HL-60/S4 treated with phorbol 12-myristate 13-acetate at 8.2 ng/mL for 4 days and 3 days (cell line): Measurements from ENCODE around the gene FAM229B.

Experiments used
- in situ Hi-C: fragments of 300-500 bp; cut with MboI; formaldehyde crosslinking; loops from 2 replicates; pipeline ENCODE4 v1.15.0; 2022; ENCODE audit warnings: low sequenced_read_pairs

Gene FAM229B

DNA sequence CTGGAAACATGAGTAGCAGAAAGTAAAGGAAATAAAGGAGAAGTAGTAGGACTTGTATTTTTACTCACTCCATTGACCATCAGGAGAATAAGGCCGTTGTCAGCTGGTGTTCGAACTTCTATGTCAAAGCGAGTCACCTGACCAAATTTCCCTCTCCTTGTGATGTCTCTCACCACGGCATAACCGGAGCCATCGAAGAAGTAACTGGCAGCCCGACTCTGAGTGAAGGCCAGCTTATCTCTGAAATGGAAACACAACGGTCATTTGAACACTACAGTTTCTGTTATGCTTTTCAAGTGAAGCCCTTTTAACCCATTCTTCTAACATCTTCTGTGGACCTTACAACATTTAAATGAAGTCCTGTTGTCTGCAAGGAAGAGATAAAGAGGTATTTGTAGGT lies 51.7 kb downstream of the FAM229B start:
- in situ Hi-C loops: no loop called here

DNA sequence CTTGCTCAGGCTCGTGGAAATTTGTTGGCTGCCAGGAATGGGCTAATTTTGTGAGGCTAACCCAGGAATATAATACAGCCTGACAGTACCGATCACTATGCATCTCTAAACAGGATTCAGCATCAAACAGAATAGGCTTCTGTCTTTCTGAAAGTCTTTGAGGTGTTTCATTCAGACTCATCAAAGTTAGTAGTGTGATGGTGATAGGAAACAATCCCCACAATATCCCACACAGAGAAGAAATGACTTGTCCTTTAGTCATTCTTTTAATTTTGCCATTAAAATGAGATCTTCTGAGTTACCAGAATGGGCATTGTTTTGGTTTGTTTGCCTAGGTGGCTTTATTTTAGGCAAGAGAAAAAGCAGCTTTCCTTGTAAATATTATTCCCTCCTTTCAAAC lies 54.3 kb downstream of the FAM229B start:
- in situ Hi-C loops: no loop called here

DNA sequence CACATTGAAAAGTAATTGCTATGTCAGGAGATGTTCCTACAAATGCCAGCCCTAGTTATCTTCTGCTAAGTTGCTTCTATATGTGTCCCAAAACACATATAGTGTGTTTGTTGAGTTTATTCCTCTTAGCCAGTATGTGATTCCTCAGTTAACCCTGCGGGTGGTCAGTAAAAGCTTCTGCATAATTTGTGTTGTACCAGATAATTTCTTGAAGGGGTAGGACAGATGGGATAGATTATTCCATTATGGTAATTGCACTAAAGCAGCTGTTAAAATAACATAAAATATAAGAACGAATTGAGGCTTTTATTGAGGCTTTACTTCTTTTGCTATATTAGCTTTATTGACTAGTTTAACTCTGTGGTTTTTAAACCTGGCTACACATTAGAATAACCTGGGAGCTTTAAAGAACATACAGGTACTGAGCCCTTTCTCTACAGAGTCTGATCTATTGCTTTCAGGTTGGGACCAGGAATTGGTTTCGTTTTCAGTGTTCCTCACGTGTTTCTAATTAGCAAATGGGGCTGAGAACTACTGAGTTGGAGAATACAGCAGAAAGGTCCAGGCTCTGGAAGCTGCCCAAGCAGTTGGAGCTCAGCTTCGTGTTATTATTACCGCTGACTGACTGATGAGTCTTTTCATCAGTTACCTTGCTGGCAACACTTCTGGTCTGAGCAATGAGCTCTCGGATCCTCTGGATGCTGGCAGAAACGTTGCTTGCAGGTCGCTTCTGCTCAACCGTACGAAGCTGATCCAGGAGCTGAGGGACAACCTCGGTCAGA lies 56.9 kb downstream of the FAM229B start:
- in situ Hi-C loops: no loop called here

DNA sequence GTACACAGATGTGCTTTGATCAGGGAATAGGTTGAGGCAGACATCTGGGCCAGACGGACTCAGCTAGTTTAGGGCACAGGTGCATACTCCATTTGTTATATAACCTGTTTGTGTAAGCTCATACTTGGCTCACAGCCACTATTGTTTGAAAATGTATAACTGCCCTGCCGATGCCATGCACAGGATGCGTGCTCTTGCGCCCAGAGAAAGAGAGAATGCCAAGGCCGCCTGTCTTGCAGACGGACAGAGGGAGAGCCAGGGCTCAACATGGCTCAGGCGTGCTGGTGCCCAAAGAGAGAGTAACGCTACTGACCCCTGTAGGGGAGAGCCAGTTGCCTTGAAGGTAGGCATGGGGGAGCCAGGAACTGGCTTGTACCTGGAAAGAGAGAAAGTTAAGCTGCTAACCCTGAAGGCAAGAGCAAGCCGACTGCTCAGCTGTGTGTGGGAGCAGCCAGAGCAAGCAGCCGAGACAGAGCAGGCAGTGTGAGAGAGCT lies 57.7 kb downstream of the FAM229B start:
- in situ Hi-C loops: no loop called here

DNA sequence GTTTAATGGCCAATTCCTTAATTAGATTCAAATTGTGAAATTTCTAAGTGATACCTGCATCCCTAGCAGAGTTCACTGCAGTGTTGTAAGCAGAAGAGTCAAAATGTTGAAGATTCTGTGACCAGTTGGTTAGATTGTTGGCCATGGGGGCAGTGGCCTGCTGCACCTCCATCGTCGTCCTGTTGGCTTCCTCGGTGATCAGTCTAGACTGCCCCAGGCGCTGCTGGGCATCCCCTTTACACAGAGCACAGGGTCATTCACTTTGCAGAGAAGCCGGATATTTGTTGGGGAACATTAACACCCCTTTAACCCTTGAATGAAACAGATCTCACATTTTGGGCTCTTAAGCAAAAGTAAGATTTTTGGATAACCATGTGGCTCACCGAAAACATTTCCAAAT lies 60.7 kb downstream of the FAM229B start:
- in situ Hi-C loops: no loop called here

DNA sequence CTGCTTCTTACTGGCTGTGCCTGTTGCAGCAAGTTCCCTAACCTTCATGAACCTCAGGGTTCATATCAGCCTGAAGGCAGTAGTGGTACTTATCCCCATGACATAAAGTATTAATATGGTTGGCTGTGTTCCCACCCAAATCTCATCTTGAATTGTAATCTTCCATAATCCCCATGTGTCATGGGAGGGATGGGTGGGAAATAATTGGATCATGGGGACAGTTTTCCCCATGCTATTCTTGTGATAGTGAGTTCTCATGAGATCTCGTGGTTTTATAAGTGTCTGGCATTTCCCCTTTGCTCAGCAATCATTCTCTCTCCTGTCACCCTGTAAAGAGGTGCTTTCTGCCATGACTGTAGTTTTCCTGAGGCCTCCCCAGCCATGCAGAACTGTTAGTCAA lies 61.8 kb downstream of the FAM229B start:
- in situ Hi-C loops: no loop called here

DNA sequence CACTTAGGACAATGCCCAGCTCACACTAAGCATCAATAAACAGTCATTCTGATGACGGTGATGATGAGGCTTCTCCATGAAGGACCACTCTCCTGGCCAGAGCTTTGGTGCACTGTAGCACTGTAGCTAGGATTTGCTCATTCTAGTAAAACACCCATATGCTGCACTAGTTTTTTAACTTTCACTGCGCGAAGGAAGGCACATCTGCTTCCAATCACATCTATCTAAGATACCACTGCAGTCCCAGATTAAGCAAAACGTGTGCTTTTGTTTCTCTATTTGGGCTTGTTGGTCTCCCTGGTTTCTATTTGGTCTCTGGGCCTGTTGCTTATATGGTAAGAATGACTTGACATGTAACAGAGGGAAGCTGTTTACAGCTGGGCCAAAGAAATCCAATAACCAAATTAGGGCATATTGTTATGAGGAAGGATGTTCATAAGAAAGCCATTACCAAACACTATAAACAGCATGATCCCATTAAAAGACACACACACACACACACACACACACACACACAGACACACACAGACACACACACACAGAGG lies 62.4 kb downstream of the FAM229B start:
- in situ Hi-C loops: loop anchor here (25.0 kb wide), 1 partner anchor 437 kb away; no protein-coding TSS in a partner anchor

DNA sequence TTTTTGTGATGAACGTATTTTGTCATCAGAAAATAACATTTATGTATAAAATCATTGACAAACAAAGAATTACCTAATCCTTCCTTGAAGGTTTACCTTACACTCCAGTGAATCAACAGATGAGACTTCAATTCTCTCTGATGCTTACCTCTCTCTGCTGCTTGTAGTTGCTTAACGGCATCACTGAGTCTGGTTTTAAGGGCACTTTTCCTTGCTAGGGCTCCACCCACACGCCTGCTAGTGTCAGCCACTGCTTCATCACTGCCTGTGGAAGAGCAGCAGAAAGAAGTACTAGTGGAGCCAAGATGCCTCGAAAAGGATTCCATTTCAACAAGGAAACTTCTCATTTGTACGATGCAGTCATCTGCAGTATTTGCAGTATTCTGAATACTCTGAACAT lies 63.0 kb downstream of the FAM229B start:
- in situ Hi-C loops: loop anchor here (25.0 kb wide), 1 partner anchor 438 kb away; no protein-coding TSS in a partner anchor
